Tibial nerve (tissue), 4 donors: ENCODE data around the gene P2RY14. TPM values are rescaled to one million over a fixed set of nuclear protein-coding genes. Genes with fewer than 3 reads are reported as not detected.

ENCODE experiments used
- DNase-seq, 2 donors: peaks; one replicate each; pipeline ENCODE4 v3.0.0-alpha.2; 2019; ENCODE audit warnings: low spot score in 2 of 2
- H3K27ac ChIP-seq, 4 donors: fragments of 200-600 bp; sonication (generic) in 3 of 4; one replicate each; pipeline ENCODE4 v1.5.1; 2017 to 2019; ENCODE audit warnings: mild to moderate bottlenecking in 1 of 4
- H3K27me3 ChIP-seq, 2 donors: fragments of 200-600 bp; sonication (generic) in 1 of 2; one replicate each; pipeline versions ENCODE4 v1.5.1 to v1.6.0; 2017 to 2019
- H3K36me3 ChIP-seq, 3 donors: fragments of 200-600 bp; sonication (generic); one replicate each; pipeline ENCODE4 v1.5.1; 2018 to 2019
- H3K4me1 ChIP-seq, 4 donors: fragments of 200-600 bp; sonication (generic) in 3 of 4; one replicate each; pipeline ENCODE4 v1.5.1; 2017 to 2019
- H3K4me3 ChIP-seq, 4 donors: fragments of 200-600 bp; sonication (generic) in 3 of 4; one replicate each; pipeline ENCODE4 v1.5.1; 2017 to 2019; ENCODE audit warnings: mild to moderate bottlenecking in 1 of 4, moderate library complexity in 1 of 4
- H3K9me3 ChIP-seq, 4 donors: fragments of 200-600 bp; sonication (generic) in 3 of 4; one replicate each; pipeline ENCODE4 v1.5.1; 2017 to 2019
- EP300 ChIP-seq, 2 donors: sonication (generic); formaldehyde crosslinking; IDR thresholded peaks; one replicate each; pipeline ENCODE4 v1.6.1; 2017; ENCODE audit warnings: antibody characterized with exemption in 2 of 2, mild to moderate bottlenecking in 1 of 2
- POLR2A ChIP-seq, 2 donors: fragments of 450-650 bp; IDR thresholded peaks; one replicate each; pipeline ENCODE4 v1.6.1; 2017; ENCODE audit warnings: antibody characterized with exemption in 2 of 2, mild to moderate bottlenecking in 2 of 2, moderate library complexity in 2 of 2
- WGBS, 2 donors: methylation state at CpG; one replicate each; pipeline ENCODE4 v1.1.5; 2018; 5-methylcytosine and 5-hydroxymethylcytosine counted together
- total RNA-seq, 4 donors: library from RNA; depleted of rRNA; stranded (reverse); fragments of >200 nt; gene quantifications; one replicate each; pipeline ENCODE4 v1.1.0, GENCODE V29; 2016
- TF ChIP-seq, protein P1 (sequence below), 5 experiments: fragments of 200-600 bp in 3 of 5; fragments of 450-650 bp in 2 of 5; sonication (generic) in 3 of 5; IDR thresholded peaks; one replicate each; pipeline ENCODE4 v1.5.1; 2016 to 2019; ENCODE audit warnings: antibody characterized with exemption in 5 of 5, mild to moderate bottlenecking in 3 of 5, moderate library complexity in 2 of 5

Gene P2RY14
- total RNA-seq, 4 donors from 2014 or later = 4.2 to 9.4 (median 6.3) TPM

DNA sequence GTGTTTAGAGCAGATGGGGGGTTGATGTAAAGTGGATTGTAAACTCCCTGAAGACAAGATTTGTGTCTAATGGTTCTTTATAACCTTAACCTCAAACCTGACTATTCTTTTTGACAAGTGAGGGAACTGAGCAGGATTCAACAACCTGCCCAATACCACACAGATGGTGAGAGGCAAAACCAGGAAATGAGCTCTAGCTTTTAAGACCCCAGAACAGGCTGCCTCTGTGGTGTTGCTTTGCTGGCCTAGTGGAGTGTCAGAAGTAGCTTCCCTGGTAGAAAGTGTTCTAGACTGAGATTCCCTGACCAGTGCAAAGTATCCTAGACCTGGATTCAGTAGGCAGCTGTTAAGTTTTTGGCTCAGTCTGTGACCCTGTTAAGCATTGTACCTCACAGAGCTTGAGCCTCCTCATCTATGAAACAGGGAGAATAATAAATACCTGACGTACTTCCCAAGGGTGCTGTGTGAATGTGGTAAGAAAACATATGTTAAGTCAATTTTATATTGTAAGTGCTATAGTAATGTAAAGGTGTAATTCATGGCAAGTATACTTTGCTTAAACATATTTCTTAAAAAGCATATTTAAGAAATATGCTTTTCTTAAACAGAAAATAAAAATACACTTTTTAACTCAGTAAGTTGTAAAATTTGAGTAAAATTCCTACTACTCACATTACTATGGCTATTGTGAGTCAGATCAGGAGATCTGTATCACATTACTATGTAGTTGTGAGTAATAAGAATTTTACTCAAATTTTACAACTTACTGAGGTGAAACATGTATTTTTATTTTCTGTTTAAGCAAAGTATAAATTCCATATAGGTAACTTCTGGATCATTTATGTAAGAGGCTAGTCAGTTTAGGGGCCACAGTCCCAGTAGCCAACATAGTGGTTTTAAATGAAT, 29.5 kb upstream of the P2RY14 start:
- no peak for DNase-seq
- TF ChIP-seq EP300 (IDR thresholded peaks at IDR 0.05) (no peak), POLR2A (IDR thresholded peaks at IDR 0.05) (no peak)
- TF ChIP-seq, protein P1, sequence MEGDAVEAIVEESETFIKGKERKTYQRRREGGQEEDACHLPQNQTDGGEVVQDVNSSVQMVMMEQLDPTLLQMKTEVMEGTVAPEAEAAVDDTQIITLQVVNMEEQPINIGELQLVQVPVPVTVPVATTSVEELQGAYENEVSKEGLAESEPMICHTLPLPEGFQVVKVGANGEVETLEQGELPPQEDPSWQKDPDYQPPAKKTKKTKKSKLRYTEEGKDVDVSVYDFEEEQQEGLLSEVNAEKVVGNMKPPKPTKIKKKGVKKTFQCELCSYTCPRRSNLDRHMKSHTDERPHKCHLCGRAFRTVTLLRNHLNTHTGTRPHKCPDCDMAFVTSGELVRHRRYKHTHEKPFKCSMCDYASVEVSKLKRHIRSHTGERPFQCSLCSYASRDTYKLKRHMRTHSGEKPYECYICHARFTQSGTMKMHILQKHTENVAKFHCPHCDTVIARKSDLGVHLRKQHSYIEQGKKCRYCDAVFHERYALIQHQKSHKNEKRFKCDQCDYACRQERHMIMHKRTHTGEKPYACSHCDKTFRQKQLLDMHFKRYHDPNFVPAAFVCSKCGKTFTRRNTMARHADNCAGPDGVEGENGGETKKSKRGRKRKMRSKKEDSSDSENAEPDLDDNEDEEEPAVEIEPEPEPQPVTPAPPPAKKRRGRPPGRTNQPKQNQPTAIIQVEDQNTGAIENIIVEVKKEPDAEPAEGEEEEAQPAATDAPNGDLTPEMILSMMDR (IDR thresholded peaks at IDR 0.05) = no peak
- WGBS, 2 donors = 81 to 100% methylated on average over 1 of the region's 1 CpG

DNA sequence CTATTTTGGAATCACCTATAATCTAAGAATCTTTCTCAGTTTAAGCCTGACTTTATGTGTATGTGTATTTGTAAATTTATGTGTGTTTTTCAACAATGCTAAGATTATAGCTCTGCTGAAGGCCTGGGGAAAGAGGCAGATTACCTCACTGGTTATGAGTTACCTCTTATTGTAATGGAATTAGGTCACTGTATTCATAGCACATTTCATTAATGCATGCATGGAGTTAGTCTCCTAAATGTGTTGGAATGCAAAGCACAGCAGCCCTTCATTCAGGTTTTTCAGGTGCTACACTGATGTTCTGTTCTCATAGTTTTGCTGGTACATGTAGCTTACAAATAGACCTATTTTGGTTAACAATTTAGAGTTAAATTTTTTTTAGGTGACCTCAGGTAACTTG, 28.8 kb upstream of the P2RY14 start:
- no peak for DNase-seq
- H3K36me3 ChIP-seq = no peaks in the 10 kb centered on the region

More for the DNA sequence above, 29.5 kb upstream of the P2RY14 start:
- Histone ChIP-seq H3K27ac (no peak overlapping the region), H3K4me1 (peaks cover 0 to 3% (median 0%) of the 10 kb centered on the region in 4 donors), H3K27me3 (no peaks in the 10 kb centered on the region), H3K4me3 (no peak overlapping the region), H3K9me3 (no peaks in the 10 kb centered on the region), H3K36me3 (no peaks in the 10 kb centered on the region)

GRCh38 chr3:151306168-151306810, 27.9 kb upstream of the P2RY14 start:
- no peak for DNase-seq
- Histone ChIP-seq H3K36me3 (no peaks in the 10 kb centered on the region), H3K9me3 (no peaks in the 10 kb centered on the region), H3K27ac (no peak overlapping the region), H3K27me3 (no peaks in the 10 kb centered on the region), H3K4me3 (no peak overlapping the region), H3K4me1 (peaks cover 0 to 3% (median 0%) of the 10 kb centered on the region in 4 donors)
- 82 to 90% methylated on average over 6 of the region's 6 CpGs for WGBS, 2 donors
- TF ChIP-seq POLR2A (IDR thresholded peaks at IDR 0.05) = no peak
- TF ChIP-seq, protein P1 (IDR thresholded peaks at IDR 0.05) = no peak
- no peak for TF ChIP-seq EP300 (IDR thresholded peaks at IDR 0.05)

More for the DNA sequence above, 28.8 kb upstream of the P2RY14 start:
- no peaks in the 10 kb centered on the region for H3K27me3 ChIP-seq
- H3K4me3 ChIP-seq = no peak overlapping the region
- no peaks in the 10 kb centered on the region for H3K9me3 ChIP-seq
- TF ChIP-seq EP300 (IDR thresholded peaks at IDR 0.05) (no peak), POLR2A (IDR thresholded peaks at IDR 0.05) (no peak)
- TF ChIP-seq, protein P1 (IDR thresholded peaks at IDR 0.05) = no peak
- no peak overlapping the region for H3K27ac ChIP-seq
- peaks cover 0 to 3% (median 0%) of the 10 kb centered on the region in 4 donors for H3K4me1 ChIP-seq

DNA sequence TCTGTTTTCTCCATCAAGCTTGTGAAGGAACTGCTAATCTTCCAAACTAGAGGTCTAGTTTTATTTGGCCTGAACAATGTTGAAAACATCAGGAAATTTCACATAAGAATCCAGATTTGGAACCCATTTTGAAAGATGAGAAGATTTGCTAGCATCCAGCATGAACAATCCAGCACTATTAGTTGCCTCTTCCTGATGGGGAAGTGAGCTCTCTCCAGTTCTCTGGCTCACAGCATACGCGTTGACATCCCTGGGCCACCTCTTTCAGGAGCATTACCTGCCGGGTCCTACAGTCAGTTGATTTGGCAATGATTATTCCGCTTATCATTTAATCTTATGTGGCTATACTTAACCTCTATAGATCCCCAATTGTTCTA, 27.4 kb upstream of the P2RY14 start:
- Histone ChIP-seq H3K27me3 (no peaks in the 10 kb centered on the region), H3K36me3 (no peaks in the 10 kb centered on the region), H3K27ac (no peak overlapping the region), H3K9me3 (no peaks in the 10 kb centered on the region), H3K4me1 (peaks cover 0 to 3% (median 0%) of the 10 kb centered on the region in 4 donors), H3K4me3 (no peak overlapping the region)
- TF ChIP-seq EP300 (IDR thresholded peaks at IDR 0.05) (no peak), POLR2A (IDR thresholded peaks at IDR 0.05) (no peak)
- TF ChIP-seq, protein P1 (IDR thresholded peaks at IDR 0.05) = no peak
- WGBS, 2 donors = 82 to 83% methylated on average over 4 of the region's 4 CpGs
- DNase-seq = no peak
